ENCODE measurements around the gene CDK2AP2.

DNA sequence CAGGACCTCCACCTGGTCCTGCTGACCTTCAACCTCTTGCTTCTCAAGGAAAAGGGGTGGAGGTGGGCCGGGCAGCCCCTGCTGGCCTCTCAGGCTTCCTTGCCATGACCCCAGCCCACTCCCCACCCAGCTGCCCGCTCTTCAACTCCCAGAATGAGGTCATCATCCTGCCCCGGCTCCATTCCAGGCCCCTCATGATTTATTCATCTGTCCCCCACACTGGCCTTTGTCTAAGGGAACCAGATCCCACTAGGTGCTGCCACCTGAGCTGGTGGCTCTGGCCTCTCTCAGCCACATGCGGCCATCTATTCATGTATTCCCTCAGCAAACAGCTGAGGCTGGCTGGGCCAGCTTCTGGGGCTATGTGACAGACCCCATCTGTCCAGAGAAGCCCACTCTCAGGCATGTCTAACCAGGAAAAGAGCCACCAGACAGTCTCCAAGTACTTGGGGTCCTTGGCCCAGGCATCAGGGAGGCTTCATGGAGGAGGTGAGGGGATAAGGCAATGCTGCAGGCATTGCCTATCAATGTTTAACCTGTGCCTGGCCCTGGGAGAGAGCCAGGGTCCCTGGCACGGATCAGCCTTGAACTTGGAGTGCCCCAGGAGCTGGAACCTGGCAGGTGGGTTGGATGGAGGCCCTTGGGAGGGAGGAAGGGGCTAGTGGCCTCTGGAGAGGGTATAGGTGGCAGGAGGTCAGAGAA, 17.5 kb upstream of the CDK2AP2 start:
- no peak for TF ChIP-seq POLR2A (IDR thresholded peaks at IDR 0.05)
- TF ChIP-seq CTCF (IDR thresholded peaks at IDR 0.05): no peak

All from suprapubic skin (tissue), 3 donors.